GM18517 (cell line): ENCODE results near the gene S100A9.
"Not testable (repeated sequence)": the region's sequence is repeated elsewhere in the genome, so short reads cannot be mapped to it uniquely, and the experiment has no call there.

Experiments used
- ATAC-seq: cut with Tn5 transposase; IDR thresholded peaks from one replicate; pipeline ENCODE4 v1.9.1; 2021; ENCODE audit warnings: mild to moderate bottlenecking, moderate library complexity; ENCODE audit not compliant: unreplicated experiment

Gene S100A9

DNA sequence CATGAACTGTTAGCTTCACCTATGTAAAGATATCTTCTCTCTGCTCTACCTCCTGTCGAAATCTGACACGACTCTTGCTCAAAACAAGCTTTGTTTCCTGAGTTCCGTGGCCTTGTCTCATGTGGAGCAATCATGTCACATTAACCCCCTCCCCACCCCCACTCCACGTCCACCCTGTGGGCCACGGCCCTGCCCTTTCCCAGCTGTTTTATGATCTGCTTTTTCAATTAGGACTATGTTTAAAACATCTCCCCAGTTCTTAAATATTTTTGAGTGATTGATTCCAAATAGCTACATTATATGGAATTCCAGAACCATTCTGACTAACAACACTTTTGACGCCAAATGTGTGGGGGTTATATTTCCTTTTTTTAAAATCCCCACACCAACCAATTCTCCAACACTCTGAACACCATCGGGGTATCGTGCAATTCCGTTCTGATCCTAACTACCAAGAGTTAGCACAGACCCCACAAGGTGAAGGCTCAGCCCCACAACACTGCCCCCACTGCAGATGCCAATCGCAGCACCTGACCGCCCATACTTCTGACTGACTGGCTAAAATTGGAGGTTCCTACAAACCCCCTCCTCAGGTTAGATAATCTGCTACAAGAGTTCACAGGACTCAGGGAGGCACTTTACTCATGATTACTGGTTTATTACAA is 45.9 kb downstream of the S100A9 start:
- ATAC-seq: no peak

DNA sequence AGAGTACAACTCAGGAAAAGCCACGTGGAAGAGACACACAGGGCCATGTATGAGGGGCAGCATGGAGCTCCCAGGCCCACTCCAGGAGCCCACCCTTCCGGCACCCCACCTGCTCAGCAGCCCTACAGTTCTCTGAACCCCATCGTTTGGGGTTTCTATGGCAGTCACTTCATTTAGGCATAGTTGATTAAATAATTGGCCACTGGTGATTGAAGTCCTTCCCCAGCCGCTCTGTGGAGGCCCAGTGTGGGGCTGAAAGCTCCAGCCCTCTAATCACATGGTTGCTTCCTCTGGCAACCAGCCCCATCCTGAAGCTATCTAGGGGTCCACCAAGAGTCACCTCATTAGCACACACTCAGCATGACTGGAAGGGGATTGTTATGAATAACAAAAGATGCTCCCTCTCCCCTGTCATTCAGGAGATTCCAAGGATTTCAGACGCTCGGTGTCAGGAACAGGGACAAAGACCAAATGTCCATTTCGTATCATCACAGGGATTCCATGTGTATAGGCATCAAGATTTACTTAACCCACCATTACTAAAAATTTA is 46.5 kb downstream of the S100A9 start:
- no peak for ATAC-seq

GRCh38 chr1:153404768-153405167 is 47.1 kb downstream of the S100A9 start:
- ATAC-seq: no peak

- not testable (repeated sequence) for ATAC-seq
Observed at GRCh38 chr1:153405825-153406599, 48.4 kb downstream of the S100A9 start.

GRCh38 chr1:153407274-153407673 is 49.6 kb downstream of the S100A9 start:
- not testable (repeated sequence) for ATAC-seq
